SKM-1 treated with dmso at 0.1 percent for 144 hours (cell line): ENCODE data around the gene TNFAIP8L3.
A peak's percentile ranks its signal among the peaks of the same experiment; 100 is the strongest.

ENCODE experiments used
- DNase-seq: peaks from one replicate; lab custom pipeline; 2025; ENCODE audit not compliant: unreplicated experiment; lab: John Stamatoyannopoulos, UW

Gene TNFAIP8L3

GRCh38 chr15:51090753-51091152, 4.0 kb downstream of the TNFAIP8L3 start:
- DNase-seq = no peak

- no peak for DNase-seq
Measured at GRCh38 chr15:51089699-51090453, 4.8 kb downstream of the TNFAIP8L3 start.

- no peak for DNase-seq
Measured at GRCh38 chr15:51089041-51089440, 5.7 kb downstream of the TNFAIP8L3 start.

GRCh38 chr15:51088585-51088984, 6.1 kb downstream of the TNFAIP8L3 start:
- no peak for DNase-seq

- DNase-seq = no peak
Measured at GRCh38 chr15:51087513-51087912, 7.2 kb downstream of the TNFAIP8L3 start.

- DNase-seq = no peak
Measured at GRCh38 chr15:51086409-51086808, 8.3 kb downstream of the TNFAIP8L3 start.

GRCh38 chr15:51085764-51086163, 8.9 kb downstream of the TNFAIP8L3 start:
- no peak for DNase-seq

- DNase-seq = no peak
Measured at GRCh38 chr15:51083641-51084166, 11.0 kb downstream of the TNFAIP8L3 start.

GRCh38 chr15:51082246-51082645, 12.5 kb downstream of the TNFAIP8L3 start:
- no peak for DNase-seq

- DNase-seq = no peak
Measured at GRCh38 chr15:51080286-51080685, 14.4 kb downstream of the TNFAIP8L3 start.

GRCh38 chr15:51079226-51079625, 15.5 kb downstream of the TNFAIP8L3 start:
- no peak for DNase-seq

- DNase-seq = peak; percentile 84
Measured at GRCh38 chr15:51077221-51078153, 17.2 kb downstream of the TNFAIP8L3 start.

GRCh38 chr15:51076524-51077220, 18.0 kb downstream of the TNFAIP8L3 start:
- no peak for DNase-seq

GRCh38 chr15:51075826-51076523, 18.7 kb downstream of the TNFAIP8L3 start:
- no peak for DNase-seq

GRCh38 chr15:51075364-51075763, 19.3 kb downstream of the TNFAIP8L3 start:
- DNase-seq = no peak

GRCh38 chr15:51074926-51075325, 19.8 kb downstream of the TNFAIP8L3 start:
- DNase-seq = no peak

GRCh38 chr15:51071578-51071977, 23.1 kb downstream of the TNFAIP8L3 start:
- DNase-seq = peak; percentile 10

- DNase-seq = no peak
Measured at GRCh38 chr15:51069983-51070382, 24.7 kb downstream of the TNFAIP8L3 start.

GRCh38 chr15:51067510-51067909, 27.2 kb downstream of the TNFAIP8L3 start:
- DNase-seq = no peak

GRCh38 chr15:51065781-51066180, 28.9 kb downstream of the TNFAIP8L3 start:
- no peak for DNase-seq

- DNase-seq = no peak
Measured at GRCh38 chr15:51065261-51065660, 29.4 kb downstream of the TNFAIP8L3 start.
